ENCODE results near the gene RIOK3. TPM values are rescaled to one million over a fixed set of nuclear protein-coding genes. Genes with fewer than 3 reads are reported as not detected.
A peak's percentile ranks its signal among the peaks of the same experiment; 100 is the strongest.

Gene RIOK3
- total RNA-seq, 1 donor from 2014 or later: 74.8 TPM

GRCh38 chr18:23519734-23520133 lies 66.6 kb downstream of the RIOK3 start:
- ATAC-seq (no peak), DNase-seq (ENCODE audit: low spot score) (no peak)
- intact Hi-C loops (cut with DNase I): loop anchor here (10.0 kb wide), 1 partner anchor 65 kb away; the partner anchor contains the start of gene NPC1

- ATAC-seq (no peak), DNase-seq (ENCODE audit: low spot score) (no peak)
- intact Hi-C loops (cut with DNase I): no loop called here
Observed at GRCh38 chr18:23521271-23521670, 68.2 kb downstream of the RIOK3 start.

GRCh38 chr18:23521907-23522306 lies 68.8 kb downstream of the RIOK3 start:
- intact Hi-C loops (cut with DNase I): no loop called here
- no peak for DNase-seq (ENCODE audit: low spot score)
- peak; percentile 42 for ATAC-seq

- intact Hi-C loops (cut with DNase I): no loop called here
- DNase-seq (ENCODE audit: low spot score) (no peak), ATAC-seq (no peak)
Observed at GRCh38 chr18:23523429-23524212, 70.5 kb downstream of the RIOK3 start.

- ATAC-seq (no peak), DNase-seq (ENCODE audit: low spot score) (no peak)
- intact Hi-C loops (cut with DNase I): no loop called here
Observed at GRCh38 chr18:23524213-23524707, 71.2 kb downstream of the RIOK3 start.

- intact Hi-C loops (cut with DNase I): no loop called here
- no peak for DNase-seq (ENCODE audit: low spot score)
Observed at GRCh38 chr18:23526501-23527063, 73.5 kb downstream of the RIOK3 start.

GRCh38 chr18:23528580-23529472 lies 75.7 kb downstream of the RIOK3 start:
- DNase-seq (ENCODE audit: low spot score): no peak
- intact Hi-C loops (cut with DNase I): no loop called here
- ATAC-seq: peak; percentile 90

More at GRCh38 chr18:23526501-23527063, 73.5 kb downstream of the RIOK3 start:
- no peak for ATAC-seq

- intact Hi-C loops (cut with DNase I): no loop called here
- no peak for ATAC-seq
Observed at GRCh38 chr18:23529604-23530003, 76.5 kb downstream of the RIOK3 start.

GRCh38 chr18:23530195-23530594 lies 77.1 kb downstream of the RIOK3 start:
- DNase-seq (ENCODE audit: low spot score) (no peak), ATAC-seq (no peak)
- intact Hi-C loops (cut with DNase I): no loop called here

More at GRCh38 chr18:23529604-23530003, 76.5 kb downstream of the RIOK3 start:
- no peak for DNase-seq (ENCODE audit: low spot score)

- intact Hi-C loops (cut with DNase I): no loop called here
- ATAC-seq: no peak
- DNase-seq (ENCODE audit: low spot score): no peak
Observed at GRCh38 chr18:23531912-23532311, 78.8 kb downstream of the RIOK3 start.

Other genes with a start within 250 kb of the RIOK3 start
- 26.2 TPM for gene RMC1, start 50.2 kb downstream of the RIOK3 start, total RNA-seq
- gene NPC1, start 133.2 kb downstream of the RIOK3 start, total RNA-seq: 77.3 TPM
- gene ANKRD29, start 209.6 kb downstream of the RIOK3 start, total RNA-seq: 21.5 TPM
- 47.3 TPM for gene LAMA3, start 236.2 kb downstream of the RIOK3 start, total RNA-seq